ENCODE results near the gene DHRS4L2. TPM values are rescaled to one million over a fixed set of nuclear protein-coding genes. Genes with fewer than 3 reads are reported as not detected.
"Not testable (repeated sequence)": the region's sequence is repeated elsewhere in the genome, so short reads cannot be mapped to it uniquely, and the experiment has no call there.

Gene DHRS4L2
- 10 to 100 TPM; 12.1 to 40.2 (median 25.0) TPM for total RNA-seq

GRCh38 chr14:23988607-23989363 lies at the start of gene DHRS4L2:
TSS of gene DHRS4L2 (plus strand) at chr14:23988929. CDS start at chr14:23988948, 19 bp downstream.
- peak; percentile 74 to 80 for TF ChIP-seq POLR2A (IDR thresholded peaks at IDR 0.05)
- H3K27me3 ChIP-seq; intact Hi-C loops (cut with DNase I; ENCODE audit: low total_unique reads); H3K9me3 ChIP-seq; H3K36me3 ChIP-seq: not testable (repeated sequence)
- H3K4me1 ChIP-seq, result peaks cover 19 to 22% of the 10 kb centered on the region in 2 donors
- peak within 1 kb of the TSS; percentile 84 to 93 (median 90) for H3K27ac ChIP-seq
- DNase-seq (peak; percentile 64 to 79), ATAC-seq (peak; percentile 38 to 70)
- in situ Hi-C loops (cut with MboI; ENCODE audit: low sequenced_read_pairs in 4 of 4), result loop anchor here in 2 of 4 donors (10.0 kb wide), 1 partner anchor 46 kb away; no protein-coding TSS in a partner anchor
- H3K4me3 ChIP-seq, result peak within 1 kb of the TSS in 3 of 4 donors; percentile 36 to 62 (median 50)

- no peaks in the 10 kb centered on the region for H3K9me3 ChIP-seq
- intact Hi-C loops (cut with DNase I; ENCODE audit: low total_unique reads) (no loop called here), in situ Hi-C loops (cut with MboI; ENCODE audit: low sequenced_read_pairs in 4 of 4) (loop anchor here in 3 of 4 donors (25.0 kb wide), 1 partner anchor 302 kb away; the partner anchor contains the start of gene DHRS2 (in 3 of the 3))
- DNase-seq (no peak), ATAC-seq (no peak)
- no peak overlapping the region for H3K27ac ChIP-seq
- H3K36me3 ChIP-seq, result peaks cover 0 to 17% of the 10 kb centered on the region in 2 donors
- H3K4me1 ChIP-seq, result no peaks in the 10 kb centered on the region
- TF ChIP-seq POLR2A (IDR thresholded peaks at IDR 0.05), result no peak
- TF ChIP-seq CTCF (IDR thresholded peaks at IDR 0.05 in 4 of 5, conservative IDR thresholded peaks at IDR 0.05 in 1 of 5), result no peak
- H3K27me3 ChIP-seq, result no peaks in the 10 kb centered on the region
- no peak overlapping the region for H3K4me3 ChIP-seq
Observed at GRCh38 chr14:23939607-23940326, 49.0 kb upstream of the DHRS4L2 start.

DNA sequence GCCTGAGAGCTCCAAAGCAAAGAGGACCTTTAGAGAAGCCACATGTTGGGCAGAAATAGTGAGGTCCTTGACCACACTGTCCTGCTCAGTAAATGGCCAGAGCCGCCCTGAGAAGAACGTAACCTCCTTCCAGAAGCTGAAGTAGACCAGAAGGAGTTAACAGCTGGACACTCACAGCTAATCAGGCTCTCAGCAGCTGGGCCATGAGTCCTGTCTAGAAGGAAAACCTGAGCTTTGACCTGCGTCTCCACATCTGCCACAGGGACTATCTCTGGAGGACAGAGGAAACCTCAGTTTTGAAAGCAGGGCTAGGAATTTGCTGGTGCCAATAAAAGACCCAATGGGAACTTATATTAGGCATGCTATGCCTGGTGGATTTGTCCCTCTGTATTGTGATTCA lies 47.5 kb upstream of the DHRS4L2 start:
- DNase-seq (no peak), ATAC-seq (no peak)
- no peaks in the 10 kb centered on the region for H3K9me3 ChIP-seq
- intact Hi-C loops (cut with DNase I; ENCODE audit: low total_unique reads), result no loop called here
- no peaks in the 10 kb centered on the region for H3K4me1 ChIP-seq
- in situ Hi-C loops (cut with MboI; ENCODE audit: low sequenced_read_pairs in 4 of 4), result loop anchor here in 3 of 4 donors (25.0 kb wide), 1 partner anchor 304 kb away; the partner anchor contains the start of gene DHRS2 (in 3 of the 3)
- H3K36me3 ChIP-seq, result peaks cover 0 to 17% of the 10 kb centered on the region in 2 donors
- no peak overlapping the region for H3K4me3 ChIP-seq
- no peak overlapping the region for H3K27ac ChIP-seq
- no peak for TF ChIP-seq CTCF (IDR thresholded peaks at IDR 0.05 in 4 of 5, conservative IDR thresholded peaks at IDR 0.05 in 1 of 5)
- no peak for TF ChIP-seq POLR2A (IDR thresholded peaks at IDR 0.05)
- no peaks in the 10 kb centered on the region for H3K27me3 ChIP-seq

DNA sequence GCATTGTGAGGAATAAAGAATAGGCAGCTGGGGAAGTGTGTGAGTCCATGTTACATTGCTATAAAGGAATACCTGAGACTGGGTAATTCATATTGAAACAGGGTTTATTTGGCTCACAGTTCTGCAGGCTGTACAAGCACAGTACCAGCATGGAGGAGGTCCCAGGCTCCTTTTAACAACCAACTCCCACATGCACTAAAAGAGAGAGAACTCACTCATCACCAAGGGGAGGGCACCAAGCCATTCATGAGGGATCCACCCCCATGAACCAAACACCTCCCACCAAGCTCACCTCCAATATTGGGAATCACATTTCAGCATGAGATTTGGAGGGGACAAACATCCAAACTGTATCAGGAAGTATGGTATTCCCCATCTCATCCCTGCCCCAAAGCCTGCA lies 47.1 kb upstream of the DHRS4L2 start:
- no peak for TF ChIP-seq POLR2A (IDR thresholded peaks at IDR 0.05)
- intact Hi-C loops (cut with DNase I; ENCODE audit: low total_unique reads), result no loop called here
- H3K27me3 ChIP-seq, result no peaks in the 10 kb centered on the region
- in situ Hi-C loops (cut with MboI; ENCODE audit: low sequenced_read_pairs in 4 of 4), result loop anchor here in 3 of 4 donors (25.0 kb wide), 1 partner anchor 304 kb away; the partner anchor contains the start of gene DHRS2 (in 3 of the 3)
- ATAC-seq, result no peak
- peaks cover 0 to 17% of the 10 kb centered on the region in 2 donors for H3K36me3 ChIP-seq
- H3K4me3 ChIP-seq, result no peak overlapping the region
- H3K4me1 ChIP-seq, result no peaks in the 10 kb centered on the region
- H3K27ac ChIP-seq, result no peak overlapping the region
- DNase-seq, result no peak
- H3K9me3 ChIP-seq, result no peaks in the 10 kb centered on the region

DNA sequence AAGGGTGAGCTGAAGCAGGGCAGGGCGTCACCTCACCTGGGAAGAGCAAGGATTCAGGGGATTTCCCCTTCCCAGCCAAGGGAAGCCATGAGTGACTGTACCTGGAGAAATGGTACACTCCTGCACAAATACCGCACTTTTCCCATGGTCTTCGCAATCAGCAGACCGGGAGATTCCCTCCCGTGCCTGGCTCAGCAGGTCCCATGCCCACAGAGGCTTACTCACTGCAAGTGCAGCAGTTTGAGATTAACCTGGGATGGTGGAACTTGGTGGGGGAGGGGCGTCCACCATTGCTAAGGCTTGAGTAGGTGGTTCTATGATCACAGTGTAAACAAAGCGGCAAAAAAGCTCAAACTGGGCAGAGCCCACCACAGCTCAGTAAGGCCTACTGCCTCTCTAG lies 46.1 kb upstream of the DHRS4L2 start:
- TF ChIP-seq POLR2A (IDR thresholded peaks at IDR 0.05), result no peak
- TF ChIP-seq CTCF (IDR thresholded peaks at IDR 0.05 in 4 of 5, conservative IDR thresholded peaks at IDR 0.05 in 1 of 5), result no peak
- no peak for DNase-seq
- no peaks in the 10 kb centered on the region for H3K9me3 ChIP-seq
- in situ Hi-C loops (cut with MboI; ENCODE audit: low sequenced_read_pairs in 4 of 4), result loop anchor here in 3 of 4 donors (25.0 kb wide), 1 partner anchor 305 kb away; the partner anchor contains the start of gene DHRS2 (in 3 of the 3)
- intact Hi-C loops (cut with DNase I; ENCODE audit: low total_unique reads), result no loop called here
- H3K27me3 ChIP-seq, result no peaks in the 10 kb centered on the region
- H3K4me3 ChIP-seq, result no peak overlapping the region
- H3K4me1 ChIP-seq, result no peaks in the 10 kb centered on the region
- H3K36me3 ChIP-seq, result peaks cover 0 to 17% of the 10 kb centered on the region in 2 donors
- ATAC-seq, result no peak
- no peak overlapping the region for H3K27ac ChIP-seq

DNA sequence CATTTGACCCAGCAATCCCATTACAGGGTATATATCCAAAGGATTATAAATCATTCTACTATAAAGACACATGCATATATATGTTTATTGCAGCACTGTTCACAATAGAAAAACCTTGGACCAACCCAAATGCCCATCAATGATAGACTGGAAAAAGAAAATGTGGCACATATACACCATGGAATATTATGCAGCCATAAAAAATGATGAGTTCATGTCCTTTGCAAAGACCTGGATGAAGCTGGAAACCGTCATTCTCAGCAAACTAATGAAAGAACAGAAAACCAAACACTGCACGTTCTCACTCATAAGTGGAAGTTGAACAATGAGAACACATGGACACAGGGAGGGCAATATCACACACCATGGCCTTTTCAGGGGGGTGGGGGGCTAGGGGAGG lies 39.7 kb upstream of the DHRS4L2 start:
- ATAC-seq; H3K4me3 ChIP-seq; intact Hi-C loops (cut with DNase I; ENCODE audit: low total_unique reads); H3K9me3 ChIP-seq; H3K27me3 ChIP-seq; H3K36me3 ChIP-seq; H3K27ac ChIP-seq; DNase-seq: not testable (repeated sequence)
- peaks cover 5 to 29% of the 10 kb centered on the region in 2 donors for H3K4me1 ChIP-seq
- in situ Hi-C loops (cut with MboI; ENCODE audit: low sequenced_read_pairs in 4 of 4), result loop anchor here in 3 of 4 donors (25.0 kb wide), 1 partner anchor 312 kb away; the partner anchor contains the start of gene DHRS2 (in 3 of the 3)

Measured in gastrocnemius medialis (tissue), 4 donors.